Thymus (tissue), 11 donors: ENCODE results near the gene TENT5A. TPM values are rescaled to one million over a fixed set of nuclear protein-coding genes. Genes with fewer than 3 reads are reported as not detected.
"Not testable (repeated sequence)": the region's sequence is repeated elsewhere in the genome, so short reads cannot be mapped to it uniquely, and the experiment has no call there.

Experiments used
- DNase-seq, 9 donors: peaks; one replicate each; pipeline ENCODE4 v3.0.0-alpha.2; 2013; ENCODE audit warnings: low spot score in 9 of 9, low read depth in 6 of 9, missing footprints in 1 of 9
- H3K27ac ChIP-seq, 2 donors: one replicate each; pipeline ENCODE4 v1.5.1; 2013; ENCODE audit warnings: control low read depth in 1 of 2, low read depth in 1 of 2, low read length in 1 of 2, mild to moderate bottlenecking in 1 of 2, moderate library complexity in 1 of 2
- H3K27me3 ChIP-seq, 2 donors: one replicate each; pipeline ENCODE4 v1.5.1; 2013; ENCODE audit warnings: low read length in 1 of 2; ENCODE audit not compliant: control insufficient read depth in 2 of 2, insufficient read depth in 1 of 2
- H3K36me3 ChIP-seq, 2 donors: one replicate each; pipeline ENCODE4 v1.5.1; 2013; ENCODE audit warnings: low read length in 1 of 2, mild to moderate bottlenecking in 1 of 2, moderate library complexity in 1 of 2; ENCODE audit not compliant: control insufficient read depth in 2 of 2, insufficient read depth in 2 of 2
- H3K4me1 ChIP-seq, 2 donors: one replicate each; pipeline ENCODE4 v1.5.1; 2013; ENCODE audit warnings: low read length in 2 of 2; ENCODE audit not compliant: control insufficient read depth in 2 of 2, insufficient read depth in 2 of 2
- H3K4me3 ChIP-seq, 2 donors: one replicate each; pipeline ENCODE4 v1.5.1; 2013; ENCODE audit warnings: low read length in 2 of 2, control low read depth in 1 of 2, mild to moderate bottlenecking in 1 of 2
- H3K9me3 ChIP-seq, 2 donors: one replicate each; pipeline ENCODE4 v1.5.1; 2013; ENCODE audit warnings: low read length in 1 of 2, mild to moderate bottlenecking in 1 of 2; ENCODE audit not compliant: control insufficient read depth in 2 of 2, insufficient read depth in 1 of 2
- WGBS: extraction: QIAGEN DNeasy Blood & Tissue Kit; methylation state at CpG from one replicate; pipeline ENCODE4 v1.1.7; 2013; 5-methylcytosine and 5-hydroxymethylcytosine counted together
- polyA plus RNA-seq: library from polyadenylated mRNA; stranded (reverse); fragments of 200-250 nt; gene quantifications from one replicate; pipeline ENCODE4 v1.2.3, GENCODE V29; 2013
- total RNA-seq: library from RNA; stranded (reverse); fragments of 120-200 nt; gene quantifications from one replicate; pipeline ENCODE4 v1.2.4, GENCODE V29; 2013
- donor health status: healthy.

TENT5A gene
- total and polyA plus RNA-seq, 2 donors = 4.2 to 4.7 TPM

- DNase-seq = no peak
- H3K4me3 ChIP-seq = peak overlapping the region in 1 of 2 donors; percentile 13
- peaks cover 0 to 8% of the 10 kb centered on the region in 2 donors for H3K9me3 ChIP-seq
- H3K36me3 ChIP-seq = no peaks in the 10 kb centered on the region
- no peak overlapping the region for H3K27ac ChIP-seq
- peaks cover 8 to 21% of the 10 kb centered on the region in 2 donors for H3K4me1 ChIP-seq
- H3K27me3 ChIP-seq = peaks cover 20 to 52% of the 10 kb centered on the region in 2 donors
- WGBS = 28% methylated on average over 5 of the region's 5 CpGs
These were observed 2.3 kb downstream of the TENT5A start for GRCh38 chr6:81750200-81750599.

GRCh38 chr6:81749707-81750106 lies 2.8 kb downstream of the TENT5A start:
- Histone ChIP-seq H3K4me3 (no peak overlapping the region), H3K27ac (no peak overlapping the region), H3K4me1 (peaks cover 8 to 21% of the 10 kb centered on the region in 2 donors), H3K27me3 (peaks cover 20 to 51% of the 10 kb centered on the region in 2 donors), H3K36me3 (no peaks in the 10 kb centered on the region), H3K9me3 (peaks cover 0 to 8% of the 10 kb centered on the region in 2 donors)
- DNase-seq = no peak
- WGBS = 70% methylated on average over 5 of the region's 5 CpGs

- 76% methylated on average over 5 of the region's 5 CpGs for WGBS
- peaks cover 8 to 21% of the 10 kb centered on the region in 2 donors for H3K4me1 ChIP-seq
- H3K27me3 ChIP-seq = peaks cover 20 to 44% of the 10 kb centered on the region in 2 donors
- no peak overlapping the region for H3K27ac ChIP-seq
- DNase-seq = no peak
- H3K4me3 ChIP-seq = no peak overlapping the region
- H3K36me3 ChIP-seq = no peaks in the 10 kb centered on the region
- peaks cover 0 to 8% of the 10 kb centered on the region in 2 donors for H3K9me3 ChIP-seq
These were observed 3.5 kb downstream of the TENT5A start for GRCh38 chr6:81748994-81749393.

- Histone ChIP-seq H3K27me3 (peaks cover 20 to 27% of the 10 kb centered on the region in 2 donors), H3K4me3 (no peak overlapping the region), H3K4me1 (peaks cover 8 to 9% of the 10 kb centered on the region in 2 donors), H3K9me3 (peaks cover 0 to 8% of the 10 kb centered on the region in 2 donors), H3K27ac (no peak overlapping the region), H3K36me3 (no peaks in the 10 kb centered on the region)
- WGBS = 90% methylated on average over 4 of the region's 4 CpGs
- DNase-seq = no peak
These were observed 5.2 kb downstream of the TENT5A start for GRCh38 chr6:81747327-81747726.

GRCh38 chr6:81744131-81744530 lies 8.3 kb downstream of the TENT5A start:
- no peak for DNase-seq
- H3K4me1 ChIP-seq = no peaks in the 10 kb centered on the region
- no peak overlapping the region for H3K27ac ChIP-seq
- H3K27me3 ChIP-seq = no peaks in the 10 kb centered on the region
- 19% methylated on average over 2 of the region's 2 CpGs for WGBS
- H3K9me3 ChIP-seq = no peaks in the 10 kb centered on the region
- no peak overlapping the region for H3K4me3 ChIP-seq
- no peaks in the 10 kb centered on the region for H3K36me3 ChIP-seq

GRCh38 chr6:81743649-81744048 lies 8.8 kb downstream of the TENT5A start:
- H3K4me1 ChIP-seq = no peaks in the 10 kb centered on the region
- no peaks in the 10 kb centered on the region for H3K9me3 ChIP-seq
- H3K27me3 ChIP-seq = no peaks in the 10 kb centered on the region
- H3K4me3 ChIP-seq = no peak overlapping the region
- no peak for DNase-seq
- 90% methylated on average over 1 of the region's 1 CpG for WGBS
- H3K27ac ChIP-seq = no peak overlapping the region
- H3K36me3 ChIP-seq = no peaks in the 10 kb centered on the region

- no peaks in the 10 kb centered on the region for H3K9me3 ChIP-seq
- no peaks in the 10 kb centered on the region for H3K27me3 ChIP-seq
- 94% methylated on average over 2 of the region's 2 CpGs for WGBS
- no peak overlapping the region for H3K4me3 ChIP-seq
- H3K27ac ChIP-seq = no peak overlapping the region
- H3K36me3 ChIP-seq = no peaks in the 10 kb centered on the region
- no peaks in the 10 kb centered on the region for H3K4me1 ChIP-seq
- DNase-seq = no peak
These were observed 10.8 kb downstream of the TENT5A start for GRCh38 chr6:81741689-81742088.

- H3K27ac ChIP-seq, H3K9me3 ChIP-seq: not testable (repeated sequence)
These were observed 11.9 kb downstream of the TENT5A start for GRCh38 chr6:81740591-81740990.

GRCh38 chr6:81739230-81740195 lies 13.0 kb downstream of the TENT5A start:
- DNase-seq = no peak
- no peak overlapping the region for H3K27ac ChIP-seq
- no peaks in the 10 kb centered on the region for H3K27me3 ChIP-seq
- no peaks in the 10 kb centered on the region for H3K9me3 ChIP-seq
- 96% methylated on average over 6 of the region's 6 CpGs for WGBS
- no peaks in the 10 kb centered on the region for H3K36me3 ChIP-seq
- no peak overlapping the region for H3K4me3 ChIP-seq
- H3K4me1 ChIP-seq = no peaks in the 10 kb centered on the region

More at GRCh38 chr6:81740591-81740990, 11.9 kb downstream of the TENT5A start:
- H3K4me1 ChIP-seq, H3K36me3 ChIP-seq, H3K4me3 ChIP-seq, DNase-seq, H3K27me3 ChIP-seq: not testable (repeated sequence)
